DMS153 treated with DMSO at 0.1 percent for 48 hours (cell line): ENCODE data around the gene PTPRJ.

Experiments
- DNase-seq: peaks from one replicate; lab custom pipeline; 2025; ENCODE audit not compliant: unreplicated experiment; lab: John Stamatoyannopoulos, UW

PTPRJ gene

DNA sequence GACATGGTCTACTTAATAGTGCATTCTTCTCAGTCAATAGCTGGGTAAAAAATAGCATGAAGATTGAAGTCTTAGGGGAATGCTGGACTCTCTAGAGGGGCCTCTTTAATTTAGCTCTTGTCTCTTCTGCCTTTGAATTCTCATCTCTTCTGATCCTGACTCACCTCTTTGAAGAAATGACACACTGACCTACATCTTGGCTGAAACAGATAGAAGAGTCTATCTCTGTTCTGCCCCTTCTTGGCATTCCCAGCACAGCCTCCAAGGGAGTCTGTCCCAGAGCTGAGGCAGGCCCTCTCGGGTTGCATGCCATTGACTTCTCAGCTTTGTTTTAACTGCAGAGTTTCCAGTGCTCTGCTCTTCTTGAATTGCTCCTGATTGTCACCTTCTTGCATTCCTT lies 55.7 kb downstream of the PTPRJ start:
- no peak for DNase-seq

- no peak for DNase-seq
These were observed 56.1 kb downstream of the PTPRJ start for GRCh38 chr11:48036466-48036865.

DNA sequence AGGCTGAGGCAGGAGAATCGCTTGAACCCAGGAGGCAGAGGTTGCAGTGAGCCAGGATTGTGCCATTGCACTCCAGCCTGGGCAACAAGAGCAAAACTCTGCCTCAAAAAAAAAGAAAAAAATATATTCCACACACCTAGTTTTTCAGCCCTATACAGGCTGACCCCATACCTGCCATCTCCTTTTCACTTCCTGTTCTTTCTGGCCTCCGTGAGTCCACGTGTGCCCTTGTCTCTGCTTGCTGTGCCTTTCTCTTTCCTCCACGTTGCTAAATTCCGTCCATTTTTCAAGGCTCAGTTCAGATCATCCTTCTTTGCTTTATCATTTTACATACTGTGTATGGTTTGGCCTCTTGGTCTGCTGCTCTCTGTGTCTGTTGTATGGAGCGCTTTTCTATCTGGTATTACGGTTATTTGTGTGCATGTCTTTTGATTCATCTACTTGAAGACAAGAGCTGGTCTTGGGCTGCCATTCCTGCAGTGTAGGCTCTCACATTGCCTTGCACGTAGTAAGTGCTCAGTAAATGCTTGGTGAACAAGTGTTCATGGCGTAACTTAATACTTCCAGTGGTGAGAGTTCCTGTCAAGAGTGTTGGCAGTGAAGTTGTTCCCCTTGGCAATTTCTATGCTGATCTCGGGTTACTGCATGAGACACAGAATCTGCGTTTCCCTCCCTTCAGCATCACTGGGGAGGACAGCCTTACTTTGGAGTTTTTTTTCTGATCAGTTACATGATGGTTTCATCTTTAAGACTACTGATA lies 57.5 kb downstream of the PTPRJ start:
- DNase-seq, result no peak

DNA sequence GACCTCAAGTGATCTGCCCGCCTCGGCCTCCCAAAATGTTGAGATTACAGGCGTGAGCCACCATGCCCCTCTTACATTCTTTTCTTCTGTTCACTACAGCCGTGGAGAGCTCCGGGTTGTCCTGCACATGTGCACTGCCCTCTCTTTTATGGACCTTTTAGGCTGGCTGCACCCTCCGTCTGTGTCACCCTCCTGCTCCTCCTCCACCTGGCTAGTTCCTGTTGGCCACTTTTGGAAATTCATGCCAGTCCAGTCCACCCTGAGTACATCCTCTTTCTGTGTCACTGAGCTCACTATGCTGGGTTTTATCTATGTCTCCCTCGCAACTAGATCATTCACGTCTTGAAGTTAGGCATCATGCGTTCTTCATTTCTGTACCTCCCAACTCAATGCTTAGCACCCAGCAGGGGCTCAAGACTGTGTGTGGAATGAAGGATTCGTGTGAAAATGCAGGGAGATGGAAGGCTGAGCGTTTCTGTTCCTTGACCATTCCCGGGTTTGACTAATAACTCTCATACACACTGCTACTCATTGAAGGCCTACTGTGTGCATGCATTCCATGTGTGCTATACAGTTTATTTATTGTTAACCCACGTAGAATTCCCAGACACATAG lies 60.6 kb downstream of the PTPRJ start:
- DNase-seq, result no peak

DNA sequence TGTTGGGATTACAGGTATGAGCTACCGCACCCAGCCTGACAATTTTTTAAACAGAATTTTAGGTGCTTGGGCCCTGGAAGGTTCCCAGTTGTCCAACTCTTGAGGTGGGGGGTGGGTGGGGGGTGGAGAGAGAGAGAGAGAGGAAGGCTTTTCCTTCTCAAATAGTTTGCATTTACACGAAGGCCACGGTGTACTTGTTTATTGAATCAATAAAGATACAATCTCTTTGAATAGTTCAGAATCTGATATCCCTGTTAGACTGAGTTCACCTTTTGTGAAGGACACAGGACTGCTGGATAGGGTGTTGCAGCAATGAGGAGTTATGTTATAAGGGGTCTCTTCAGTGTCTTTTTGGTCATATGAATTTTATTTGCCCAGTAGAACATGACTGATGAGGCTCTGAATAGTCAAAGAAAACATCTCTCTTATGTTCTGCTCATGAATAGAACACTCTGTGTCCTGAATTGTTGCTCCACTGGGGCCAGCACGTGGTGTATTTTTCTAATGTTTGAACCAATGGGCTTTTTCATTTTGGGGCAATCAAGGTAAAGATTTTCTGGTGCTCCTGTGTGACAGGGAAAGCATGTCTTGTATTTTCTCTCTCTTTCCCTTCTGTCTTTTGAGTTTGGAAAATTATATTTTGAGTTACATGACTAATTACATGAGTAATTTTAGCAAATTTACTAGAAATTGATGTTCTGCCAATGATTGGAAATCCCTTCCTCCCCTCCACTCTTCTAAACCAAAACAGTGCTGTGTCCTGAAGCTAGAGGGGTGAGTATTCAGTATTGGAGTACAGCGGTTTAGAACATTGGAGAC lies 61.7 kb downstream of the PTPRJ start:
- no peak for DNase-seq

GRCh38 chr11:48043111-48043990 lies 63.0 kb downstream of the PTPRJ start:
- DNase-seq, result no peak

DNA sequence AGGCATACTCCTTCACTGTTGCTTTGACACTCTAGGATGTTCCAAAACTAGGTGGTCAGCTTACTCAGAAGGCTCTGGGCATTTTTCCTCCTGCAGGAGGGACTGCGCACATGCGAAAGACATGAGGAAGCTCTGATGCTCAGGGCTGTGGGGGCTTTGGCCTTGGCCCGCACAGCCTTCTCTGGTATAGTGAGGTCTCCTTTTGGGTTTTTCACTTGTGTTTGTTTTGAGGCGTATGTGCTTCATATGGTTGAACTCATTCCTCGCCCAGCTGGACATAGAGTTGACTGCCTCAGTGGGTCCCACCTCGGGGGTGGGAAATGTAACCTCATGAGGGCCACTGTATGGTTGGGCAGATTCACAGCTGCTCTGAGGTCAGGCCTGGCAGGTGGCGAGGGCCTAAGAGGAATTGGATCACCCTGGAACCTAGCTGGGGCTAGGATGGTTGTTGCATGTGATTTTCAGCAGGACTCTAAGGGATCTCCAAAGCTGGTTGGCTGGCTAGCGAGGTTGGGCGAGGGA lies 63.7 kb downstream of the PTPRJ start:
- DNase-seq, result no peak

- no peak for DNase-seq
These were observed 64.2 kb downstream of the PTPRJ start for GRCh38 chr11:48044577-48044976.

- DNase-seq, result no peak
These were observed 65.2 kb downstream of the PTPRJ start for GRCh38 chr11:48045536-48045935.

- no peak for DNase-seq
These were observed 67.3 kb downstream of the PTPRJ start for GRCh38 chr11:48047616-48048015.

DNA sequence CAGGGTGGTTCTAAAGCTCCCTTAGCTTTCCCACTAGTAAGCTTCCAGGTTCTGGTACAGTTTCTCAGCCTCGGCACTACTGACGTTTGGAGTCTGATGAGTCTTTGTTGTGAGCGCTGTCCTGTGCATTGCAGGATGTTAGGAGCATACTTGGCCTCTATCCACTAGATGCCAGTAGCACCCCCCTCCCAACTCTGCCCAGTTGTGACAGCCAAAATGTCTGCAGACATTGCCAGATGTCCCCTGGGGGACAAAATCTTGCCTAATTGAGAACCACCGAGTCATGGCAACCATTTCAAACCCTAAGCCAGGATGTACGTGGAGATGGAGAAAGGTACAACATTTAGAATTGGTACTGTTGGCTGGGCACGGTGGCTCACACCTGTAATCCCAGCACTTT lies 68.7 kb downstream of the PTPRJ start:
- DNase-seq, result no peak

DNA sequence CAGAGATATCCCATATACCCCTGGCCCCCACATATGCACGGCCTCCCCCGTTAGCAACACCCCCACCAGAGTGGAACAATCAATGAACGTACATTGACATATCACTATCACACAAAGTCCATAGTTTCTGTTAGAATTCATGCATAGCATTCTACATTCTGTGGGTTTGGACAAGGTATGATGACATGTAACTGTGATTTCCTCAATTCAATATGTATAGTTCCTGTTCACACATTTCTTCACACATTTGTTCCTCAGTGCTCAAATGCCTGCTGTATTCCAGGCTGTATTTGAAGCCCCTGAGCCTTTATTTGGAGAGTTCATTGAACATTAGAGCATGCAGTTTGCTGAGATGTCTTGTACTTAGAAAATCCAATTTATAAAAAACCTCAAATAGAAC lies 69.9 kb downstream of the PTPRJ start:
- DNase-seq, result no peak

DNA sequence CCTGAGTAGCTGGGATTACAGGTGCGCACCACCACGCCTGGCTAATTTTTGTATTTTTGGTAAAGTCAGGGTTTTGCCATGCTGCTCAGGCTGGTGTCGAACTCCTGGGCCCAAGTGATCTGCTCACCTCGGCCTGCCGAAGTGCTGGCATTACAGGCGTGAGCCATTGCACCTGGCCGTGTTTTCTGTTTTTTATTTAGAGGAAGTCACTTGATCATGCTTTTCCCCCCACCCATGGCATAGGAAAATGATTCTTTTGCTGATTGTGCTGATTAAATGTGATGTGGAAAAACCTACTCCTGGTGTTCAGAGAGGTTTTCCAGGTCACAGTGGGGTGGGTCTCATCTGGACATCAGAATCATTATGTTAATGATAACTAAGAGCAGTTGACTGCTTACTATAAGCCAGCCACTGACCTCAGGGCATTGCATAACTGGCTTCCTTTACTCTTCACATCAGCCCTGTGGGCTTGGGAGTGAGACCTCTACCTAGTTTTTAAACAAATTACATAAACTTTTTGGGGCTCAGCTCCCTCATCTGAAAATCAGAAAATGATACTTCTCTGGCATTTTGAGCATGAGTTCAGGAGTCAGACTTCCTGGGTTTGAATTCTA lies 71.0 kb downstream of the PTPRJ start:
- DNase-seq, result no peak

- no peak for DNase-seq
These were observed 72.1 kb downstream of the PTPRJ start for GRCh38 chr11:48052183-48053044.

GRCh38 chr11:48054994-48055291 lies 74.6 kb downstream of the PTPRJ start:
- DNase-seq, result no peak

- peak; percentile 44 for DNase-seq
These were observed 75.2 kb downstream of the PTPRJ start for GRCh38 chr11:48055292-48056132.

DNA sequence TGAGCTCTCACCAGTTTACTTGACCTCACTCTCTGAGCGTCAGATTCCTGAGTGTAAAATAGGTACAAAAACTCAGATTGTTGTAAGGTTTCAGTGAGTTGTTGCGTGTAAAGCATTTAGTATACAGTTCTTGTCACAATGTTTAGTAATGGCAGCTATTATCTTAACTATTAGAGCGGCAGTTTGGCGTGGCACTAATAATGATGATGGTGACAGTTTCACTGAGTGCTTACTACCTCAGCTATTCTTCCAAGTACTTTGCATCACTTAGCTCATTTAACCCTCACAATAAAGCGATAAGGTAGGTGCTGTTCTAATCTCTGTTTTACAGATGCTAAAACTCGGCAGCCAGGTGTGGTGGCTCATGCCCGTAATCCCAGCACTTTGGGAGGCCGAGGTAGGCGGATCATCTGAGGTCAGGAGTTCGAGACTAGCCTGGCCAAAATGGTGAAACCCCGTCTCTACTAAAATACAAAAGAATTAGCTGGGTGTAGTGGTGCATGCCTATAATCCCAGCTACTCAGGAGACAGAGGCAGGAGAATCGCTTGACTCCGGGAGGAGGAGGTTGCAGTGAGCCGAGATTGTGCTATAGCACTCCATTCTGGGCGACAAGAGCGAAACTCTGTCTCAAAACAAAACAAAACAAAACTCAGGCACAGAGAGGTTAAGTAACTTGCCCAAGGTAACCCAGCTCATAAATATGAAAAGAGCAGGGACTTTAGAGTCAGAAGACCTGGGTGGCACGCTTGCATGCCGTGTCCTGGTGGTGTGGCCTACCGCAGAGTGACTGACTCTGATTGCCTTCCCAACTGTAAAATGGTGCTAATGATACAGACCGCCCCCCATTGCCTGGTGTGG lies 76.2 kb downstream of the PTPRJ start:
- DNase-seq, result no peak

GRCh38 chr11:48058064-48058463 lies 77.7 kb downstream of the PTPRJ start:
- DNase-seq, result no peak
